Trophoblast cell (in vitro differentiated cells and primary cell): ENCODE results near the gene ZNF609.

Source experiments
- DNase-seq, 2 donors: peaks; one replicate each; pipeline ENCODE4 v3.0.0-alpha.2; 2016
- H2AFZ ChIP-seq: 2 replicates; pipeline ENCODE4 v1.6.1; 2013; ENCODE audit warnings: low read length, moderate library complexity, mild to moderate bottlenecking; ENCODE audit not compliant: insufficient read depth, poor library complexity
- H2AK5ac ChIP-seq: 2 replicates; pipeline ENCODE4 v1.6.1; 2013; ENCODE audit warnings: mild to moderate bottlenecking, low read length
- H2BK120ac ChIP-seq: 2 replicates; pipeline ENCODE4 v1.6.1; 2013; ENCODE audit warnings: low read length, mild to moderate bottlenecking, moderate library complexity; ENCODE audit not compliant: insufficient read depth, poor library complexity
- H2BK12ac ChIP-seq: 2 replicates; pipeline ENCODE4 v1.6.1; 2013; ENCODE audit warnings: mild to moderate bottlenecking, low read length, moderate library complexity
- H2BK5ac ChIP-seq: 2 replicates; pipeline ENCODE4 v1.6.1; 2013; ENCODE audit warnings: low read length, low read depth, moderate library complexity, mild to moderate bottlenecking; ENCODE audit not compliant: poor library complexity
- H3K14ac ChIP-seq: 2 replicates; pipeline ENCODE4 v1.6.1; 2013; ENCODE audit warnings: mild to moderate bottlenecking, low read length
- H3K18ac ChIP-seq: 2 replicates; pipeline ENCODE4 v1.6.1; 2013; ENCODE audit warnings: mild to moderate bottlenecking, low read length
- H3K23ac ChIP-seq: 2 replicates; pipeline ENCODE4 v1.6.1; 2013; ENCODE audit warnings: low read length
- H3K27ac ChIP-seq: 2 replicates; pipeline ENCODE4 v1.5.1; 2013; ENCODE audit warnings: low read depth, mild to moderate bottlenecking, inconsistent platforms, low read length, moderate library complexity
- H3K27me3 ChIP-seq: 2 replicates; pipeline ENCODE4 v1.6.1; 2013; ENCODE audit warnings: inconsistent platforms, mild to moderate bottlenecking, low read length, moderate library complexity; ENCODE audit not compliant: insufficient read depth
- H3K36me3 ChIP-seq, 2 experiments: 1 replicate in 1 of 2; 2 replicates in 1 of 2; pipeline ENCODE4 v1.6.1; 2013; ENCODE audit warnings: low read length in 2 of 2, mild to moderate bottlenecking in 2 of 2, moderate library complexity in 1 of 2; ENCODE audit not compliant: insufficient read depth in 2 of 2, control insufficient read depth in 1 of 2
- H3K4ac ChIP-seq: 2 replicates; pipeline ENCODE4 v1.6.1; 2013; ENCODE audit warnings: low read depth, mild to moderate bottlenecking, low read length, moderate library complexity
- H3K4me1 ChIP-seq, 2 experiments: 1 replicate in 1 of 2; 2 replicates in 1 of 2; pipeline ENCODE4 v1.6.1; 2013; ENCODE audit warnings: low read length in 2 of 2, mild to moderate bottlenecking in 2 of 2, moderate library complexity in 1 of 2; ENCODE audit not compliant: insufficient read depth in 2 of 2, control insufficient read depth in 1 of 2
- H3K4me2 ChIP-seq: 2 replicates; pipeline ENCODE4 v1.6.1; 2013; ENCODE audit warnings: inconsistent platforms, mild to moderate bottlenecking, low read length, moderate library complexity
- H3K4me3 ChIP-seq: 2 replicates; pipeline ENCODE4 v1.5.1; 2013; ENCODE audit warnings: mild to moderate bottlenecking, low read depth, low read length, inconsistent platforms
- H3K79me1 ChIP-seq: one replicate; pipeline ENCODE4 v1.6.1; 2013; ENCODE audit warnings: low read length
- H3K79me2 ChIP-seq: 2 replicates; pipeline ENCODE4 v1.6.1; 2013; ENCODE audit warnings: low read length, mild to moderate bottlenecking; ENCODE audit not compliant: control insufficient read depth, insufficient read depth, poor library complexity
- H3K9ac ChIP-seq: 2 replicates; pipeline ENCODE4 v1.6.1; 2013; ENCODE audit warnings: mild to moderate bottlenecking, low read length
- H3K9me3 ChIP-seq: 2 replicates; pipeline ENCODE4 v1.6.1; 2013; ENCODE audit warnings: low read depth, mild to moderate bottlenecking, control low read depth, inconsistent platforms, low read length; ENCODE audit not compliant: insufficient read depth
- H4K12ac ChIP-seq: 2 replicates; pipeline ENCODE4 v1.6.1; 2013; ENCODE audit warnings: low read depth, mild to moderate bottlenecking, low read length, moderate library complexity
- H4K8ac ChIP-seq: 2 replicates; pipeline ENCODE4 v1.6.1; 2013; ENCODE audit warnings: low read depth, mild to moderate bottlenecking, low read length, moderate library complexity
- H4K91ac ChIP-seq: one replicate; pipeline ENCODE4 v1.6.1; 2013; ENCODE audit warnings: low read depth, mild to moderate bottlenecking, low read length, moderate library complexity
- WGBS: extraction: QIAGEN DNeasy Blood & Tissue Kit; methylation state at CpG from one replicate; pipeline ENCODE4 v1.1.7; 2013; ENCODE audit warnings: missing lambda C conversion rate; ENCODE audit not compliant: insufficient read length, insufficient coverage; ENCODE audit errors: extremely low coverage; 5-methylcytosine and 5-hydroxymethylcytosine counted together

The ZNF609 gene

GRCh38 chr15:64503197-64503596 is 42.8 kb downstream of the ZNF609 start:
- peaks cover 12 to 24% of the 10 kb centered on the region in 2 experiments for H3K36me3 ChIP-seq
- H2BK12ac ChIP-seq, result no peak overlapping the region
- H3K27me3 ChIP-seq, result no peaks in the 10 kb centered on the region
- WGBS, result no CpG with 5 or more reads among the region's 4 CpGs
- no peak overlapping the region for H4K8ac ChIP-seq
- H3K9ac ChIP-seq, result no peak overlapping the region
- H4K12ac ChIP-seq, result no peak overlapping the region
- H3K27ac ChIP-seq, result peak overlapping the region; percentile 84
- no peak overlapping the region for H4K91ac ChIP-seq
- no peak overlapping the region for H3K4me2 ChIP-seq
- no peaks in the 10 kb centered on the region for H3K9me3 ChIP-seq
- no peak overlapping the region for H3K18ac ChIP-seq
- H3K79me2 ChIP-seq, result peaks cover 2% of the 10 kb centered on the region
- H3K4ac ChIP-seq, result no peak overlapping the region
- no peak overlapping the region for H3K23ac ChIP-seq
- peaks cover 4% of the 10 kb centered on the region for H3K79me1 ChIP-seq
- no peak overlapping the region for H2AK5ac ChIP-seq
- no peak overlapping the region for H3K4me3 ChIP-seq
- DNase-seq, result no peak
- no peak overlapping the region for H2BK120ac ChIP-seq
- H2AFZ ChIP-seq, result no peak overlapping the region
- H2BK5ac ChIP-seq, result no peak overlapping the region
- H3K14ac ChIP-seq, result no peak overlapping the region
- peaks cover 8 to 9% of the 10 kb centered on the region in 2 experiments for H3K4me1 ChIP-seq

- no peak for DNase-seq
- WGBS, result no CpG with 5 or more reads among the region's 1 CpG
Measured at GRCh38 chr15:64503640-64504039, 43.3 kb downstream of the ZNF609 start.

GRCh38 chr15:64507293-64507802 is 47.0 kb downstream of the ZNF609 start:
- no peak overlapping the region for H3K23ac ChIP-seq
- peaks cover 2% of the 10 kb centered on the region for H3K79me2 ChIP-seq
- no peak overlapping the region for H4K8ac ChIP-seq
- H2BK5ac ChIP-seq, result no peak overlapping the region
- peaks cover 8 to 9% of the 10 kb centered on the region in 2 experiments for H3K4me1 ChIP-seq
- no peak overlapping the region for H3K14ac ChIP-seq
- H3K79me1 ChIP-seq, result peaks cover 4% of the 10 kb centered on the region
- peak; percentile 5 to 30 for DNase-seq
- no peaks in the 10 kb centered on the region for H3K27me3 ChIP-seq
- no peaks in the 10 kb centered on the region for H3K9me3 ChIP-seq
- no peak overlapping the region for H4K12ac ChIP-seq
- no peak overlapping the region for H2BK120ac ChIP-seq
- H3K4me3 ChIP-seq, result no peak overlapping the region
- peak overlapping the region; percentile 56 for H3K27ac ChIP-seq
- H2AFZ ChIP-seq, result no peak overlapping the region
- H3K9ac ChIP-seq, result no peak overlapping the region
- no peak overlapping the region for H3K18ac ChIP-seq
- no peak overlapping the region for H4K91ac ChIP-seq
- H3K36me3 ChIP-seq, result peaks cover 7 to 9% of the 10 kb centered on the region in 2 experiments
- H2BK12ac ChIP-seq, result no peak overlapping the region
- H3K4me2 ChIP-seq, result no peak overlapping the region
- no CpG with 5 or more reads among the region's 3 CpGs for WGBS
- H2AK5ac ChIP-seq, result no peak overlapping the region
- H3K4ac ChIP-seq, result no peak overlapping the region

More at GRCh38 chr15:64503640-64504039, 43.3 kb downstream of the ZNF609 start:
- H3K9ac ChIP-seq, result no peak overlapping the region
- peaks cover 2% of the 10 kb centered on the region for H3K79me2 ChIP-seq
- no peak overlapping the region for H2BK5ac ChIP-seq
- H4K91ac ChIP-seq, result no peak overlapping the region
- H3K4me2 ChIP-seq, result no peak overlapping the region
- no peak overlapping the region for H4K8ac ChIP-seq
- no peak overlapping the region for H3K18ac ChIP-seq
- no peak overlapping the region for H2AK5ac ChIP-seq
- peak overlapping the region; percentile 66 for H3K27ac ChIP-seq
- H3K4me3 ChIP-seq, result no peak overlapping the region
- no peaks in the 10 kb centered on the region for H3K27me3 ChIP-seq
- H3K4me1 ChIP-seq, result peaks cover 8 to 9% of the 10 kb centered on the region in 2 experiments
- no peaks in the 10 kb centered on the region for H3K9me3 ChIP-seq
- no peak overlapping the region for H3K14ac ChIP-seq
- H3K4ac ChIP-seq, result no peak overlapping the region
- H3K36me3 ChIP-seq, result peaks cover 12 to 24% of the 10 kb centered on the region in 2 experiments
- H2BK12ac ChIP-seq, result no peak overlapping the region
- H3K79me1 ChIP-seq, result peaks cover 4% of the 10 kb centered on the region
- H2BK120ac ChIP-seq, result no peak overlapping the region
- H2AFZ ChIP-seq, result no peak overlapping the region
- H3K23ac ChIP-seq, result no peak overlapping the region
- H4K12ac ChIP-seq, result no peak overlapping the region

- H2AK5ac ChIP-seq, result no peak overlapping the region
- peaks cover 6% of the 10 kb centered on the region in 2 experiments for H3K4me1 ChIP-seq
- no peak overlapping the region for H3K4me2 ChIP-seq
- H3K14ac ChIP-seq, result no peak overlapping the region
- no peak overlapping the region for H2BK5ac ChIP-seq
- WGBS, result no CpG with 5 or more reads among the region's 2 CpGs
- no peak overlapping the region for H2BK120ac ChIP-seq
- no peaks in the 10 kb centered on the region for H3K27me3 ChIP-seq
- no peak overlapping the region for H3K23ac ChIP-seq
- H3K4me3 ChIP-seq, result no peak overlapping the region
- no peaks in the 10 kb centered on the region for H3K9me3 ChIP-seq
- H4K12ac ChIP-seq, result no peak overlapping the region
- no peak overlapping the region for H3K9ac ChIP-seq
- no peak overlapping the region for H2BK12ac ChIP-seq
- H3K79me1 ChIP-seq, result peaks cover under 1% of the 10 kb centered on the region
- H4K8ac ChIP-seq, result no peak overlapping the region
- peaks cover 7 to 9% of the 10 kb centered on the region in 2 experiments for H3K36me3 ChIP-seq
- H2AFZ ChIP-seq, result no peak overlapping the region
- H3K4ac ChIP-seq, result no peak overlapping the region
- H3K18ac ChIP-seq, result no peak overlapping the region
- no peaks in the 10 kb centered on the region for H3K79me2 ChIP-seq
- no peak for DNase-seq
- H4K91ac ChIP-seq, result no peak overlapping the region
- H3K27ac ChIP-seq, result peak overlapping the region; percentile 56
Measured at GRCh38 chr15:64507845-64508244, 47.5 kb downstream of the ZNF609 start.
